Stimulated activated CD8-positive, alpha-beta memory T cell treated with anti-CD3 and anti-CD28 coated beads, Interleukin-15, amount 100 ng/mL, for 48 hours (primary cell): ENCODE measurements around the gene TMEM39B.
"Not testable (repeated sequence)": the region's sequence is repeated elsewhere in the genome, so short reads cannot be mapped to it uniquely, and the experiment has no call there.

Experiments used
- DNase-seq, 2 donors: peaks; one replicate each; pipeline ENCODE4 v3.0.0-alpha.2; 2020; ENCODE audit warnings: low read depth in 2 of 2

TMEM39B gene

DNA sequence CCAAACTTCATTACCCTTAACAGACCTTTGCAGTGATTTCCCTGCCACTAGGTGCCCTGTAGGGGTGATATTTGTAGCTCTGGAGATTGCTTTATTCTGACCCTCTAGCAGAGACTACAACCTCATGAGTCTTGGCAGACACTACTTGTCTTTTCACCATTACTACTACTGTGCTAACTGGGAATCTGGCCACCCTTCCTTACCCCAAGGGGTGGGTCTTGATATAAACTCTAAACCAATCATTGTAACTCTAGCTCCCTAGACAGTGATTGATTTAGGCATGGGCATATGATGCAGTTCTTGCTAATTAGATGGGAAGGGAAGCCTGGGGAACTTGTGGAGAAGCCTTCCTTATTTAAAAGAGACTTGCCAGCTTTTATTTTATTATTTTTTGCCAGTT lies 39.0 kb downstream of the TMEM39B start:
- DNase-seq = no peak

DNA sequence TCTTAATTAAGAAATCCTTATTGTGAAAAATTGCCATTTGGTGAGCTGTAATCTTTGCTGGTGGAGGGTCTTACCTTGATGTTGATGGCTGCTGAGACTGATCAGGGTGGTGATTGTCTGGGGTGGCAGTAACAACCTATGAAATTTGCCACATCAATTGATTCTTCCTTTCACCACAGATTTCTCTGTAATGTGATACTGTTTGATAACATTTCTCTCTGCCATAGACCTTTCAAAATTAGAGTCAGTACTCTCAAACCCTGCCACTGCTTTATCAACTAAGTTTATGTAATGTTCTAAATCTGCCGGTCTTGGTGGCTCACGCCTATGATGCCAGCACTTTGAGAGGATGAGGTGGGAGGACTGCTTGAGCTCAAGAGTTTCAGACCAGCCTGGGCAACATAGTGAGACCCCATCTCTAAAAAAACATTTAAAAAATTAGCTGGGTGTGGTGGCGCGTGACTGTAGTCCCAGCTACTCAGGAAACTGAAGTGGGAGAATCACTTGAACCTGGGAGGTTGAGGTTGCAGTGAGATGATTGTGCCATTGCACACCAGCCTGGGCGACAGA lies 40.2 kb downstream of the TMEM39B start:
- DNase-seq = no peak

DNA sequence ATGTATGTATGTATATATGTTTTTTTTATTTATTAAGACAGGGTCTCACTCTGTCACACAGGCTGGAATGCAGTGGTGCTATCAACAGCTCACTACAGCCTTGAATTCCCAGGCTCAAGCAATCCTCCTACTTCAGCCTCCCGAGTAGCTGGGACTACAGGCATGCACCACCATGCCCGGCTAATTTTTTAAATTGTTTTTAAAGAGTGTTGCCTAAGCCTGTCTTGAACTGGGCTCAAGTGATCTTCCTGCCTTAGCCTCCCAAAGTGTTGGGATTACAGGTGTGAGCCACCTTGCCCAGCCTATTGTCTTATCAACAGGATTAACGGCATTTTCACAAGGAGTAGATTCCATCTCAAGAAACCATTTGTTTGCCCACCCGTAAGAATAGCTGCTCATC lies 40.7 kb downstream of the TMEM39B start:
- not testable (repeated sequence) for DNase-seq

DNA sequence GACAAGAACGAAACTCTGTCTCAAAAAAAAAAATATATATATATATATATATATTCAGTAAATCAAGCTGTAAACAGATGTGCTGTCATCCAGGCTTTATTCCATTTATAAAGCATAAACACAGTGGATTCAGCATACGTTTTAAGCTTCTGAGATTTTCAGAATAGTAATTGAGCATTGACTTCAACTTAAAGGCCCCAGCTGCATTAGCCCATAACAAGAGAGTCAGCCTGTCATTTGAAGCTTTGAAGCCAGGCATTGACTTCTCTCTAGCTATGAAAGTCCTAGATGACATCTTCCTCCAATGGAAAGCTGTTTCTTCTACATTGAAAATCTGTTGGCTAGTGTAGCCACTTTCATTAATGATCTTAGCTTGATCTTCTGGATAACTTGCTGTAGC lies 41.7 kb downstream of the TMEM39B start:
- DNase-seq = no peak

DNA sequence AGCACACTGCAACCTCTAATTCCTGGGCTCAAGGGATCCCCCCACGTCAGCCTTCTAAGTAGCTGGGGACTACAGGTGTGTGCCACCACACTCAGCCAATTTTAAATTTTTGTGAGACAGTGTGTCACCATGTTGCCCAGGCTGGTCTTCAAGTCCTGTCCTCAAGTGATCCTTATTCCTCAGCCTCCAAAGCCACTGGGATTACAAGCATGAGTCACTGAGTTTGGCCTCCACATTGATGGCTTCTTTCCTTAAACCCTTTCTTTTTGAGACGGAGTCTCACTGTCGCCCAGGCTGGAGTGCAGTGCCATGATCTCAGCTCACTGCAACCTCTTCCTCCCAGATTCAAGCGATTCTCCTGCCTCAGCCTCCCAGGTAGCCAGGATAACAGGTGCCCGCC lies 42.8 kb downstream of the TMEM39B start:
- DNase-seq = no peak

DNA sequence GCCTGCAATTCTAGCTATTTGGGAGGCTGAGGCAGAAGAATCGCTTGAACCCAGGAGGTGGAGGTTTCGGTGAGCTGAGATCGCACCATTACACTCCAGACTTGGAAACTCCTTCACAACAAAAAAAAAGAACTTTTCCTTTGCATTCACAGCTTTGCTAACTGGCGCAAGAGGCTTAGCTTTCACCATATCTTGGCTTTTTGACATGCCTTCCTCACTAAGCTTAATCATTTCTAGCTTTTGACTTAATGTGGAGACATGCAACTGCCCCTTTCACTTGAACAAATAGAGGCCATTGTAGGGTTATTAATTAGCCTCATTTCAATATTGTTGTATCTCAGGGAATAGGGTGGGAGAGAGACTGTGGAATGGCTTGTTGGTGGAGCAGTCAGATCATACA lies 43.8 kb downstream of the TMEM39B start:
- DNase-seq = no peak

DNA sequence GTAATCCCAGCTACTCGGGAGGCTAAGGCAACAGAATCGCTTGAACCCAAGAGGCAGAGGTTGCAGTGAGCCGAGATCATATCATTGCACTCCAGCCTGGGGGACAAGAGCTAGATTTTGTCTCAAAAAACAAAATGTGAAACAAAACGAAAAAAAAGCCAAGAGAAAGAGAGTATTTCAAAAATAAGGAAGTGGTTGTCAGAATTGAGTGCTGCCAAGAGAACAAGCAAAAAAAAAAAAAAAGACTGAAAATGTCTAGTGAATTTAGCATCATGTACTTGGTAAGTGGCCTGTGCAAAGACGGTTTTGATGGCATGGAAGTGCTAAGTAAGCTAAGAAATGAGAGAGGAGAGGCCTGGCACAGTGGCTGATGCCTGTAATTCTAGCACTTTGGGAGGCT lies 49.4 kb downstream of the TMEM39B start:
- no peak for DNase-seq

DNA sequence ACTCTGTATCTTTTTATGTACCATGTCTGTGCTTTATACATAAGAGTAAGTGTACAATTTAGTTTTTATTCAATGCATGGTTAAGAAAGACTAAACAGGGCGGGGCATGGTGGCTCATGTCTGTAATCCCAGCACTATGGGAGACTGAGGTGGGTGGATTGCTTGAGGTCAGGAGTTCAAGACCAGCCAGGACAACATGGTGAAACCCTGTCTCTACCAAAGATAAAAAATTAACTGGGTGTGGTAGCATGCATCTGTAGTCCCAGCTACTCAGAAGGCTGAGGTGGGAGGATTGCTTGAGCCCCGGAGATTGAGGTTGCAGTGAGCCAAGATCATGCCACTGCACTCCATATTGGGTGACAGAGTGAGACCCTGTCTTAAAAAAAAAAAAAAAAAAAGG lies 50.6 kb downstream of the TMEM39B start:
- DNase-seq = not testable (repeated sequence)

DNA sequence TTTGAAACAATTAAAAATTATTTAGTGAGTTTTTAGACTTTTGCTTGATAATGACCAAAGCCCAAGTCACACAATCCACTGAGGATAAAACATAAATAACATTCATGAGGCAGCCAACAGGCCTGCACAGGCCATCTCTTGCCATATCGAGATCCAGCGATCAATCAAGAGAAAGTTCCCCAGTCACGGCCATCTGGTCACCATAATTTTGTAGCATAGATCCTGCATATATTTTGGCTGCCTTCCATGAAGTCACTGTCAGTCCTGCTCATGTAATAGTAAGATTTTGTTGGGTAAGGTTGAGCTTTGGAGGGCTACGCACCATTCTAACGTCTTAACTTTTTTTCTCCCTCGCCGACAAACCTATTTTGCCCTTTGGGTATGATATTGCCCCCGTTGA lies 52.6 kb downstream of the TMEM39B start:
- DNase-seq = no peak

DNA sequence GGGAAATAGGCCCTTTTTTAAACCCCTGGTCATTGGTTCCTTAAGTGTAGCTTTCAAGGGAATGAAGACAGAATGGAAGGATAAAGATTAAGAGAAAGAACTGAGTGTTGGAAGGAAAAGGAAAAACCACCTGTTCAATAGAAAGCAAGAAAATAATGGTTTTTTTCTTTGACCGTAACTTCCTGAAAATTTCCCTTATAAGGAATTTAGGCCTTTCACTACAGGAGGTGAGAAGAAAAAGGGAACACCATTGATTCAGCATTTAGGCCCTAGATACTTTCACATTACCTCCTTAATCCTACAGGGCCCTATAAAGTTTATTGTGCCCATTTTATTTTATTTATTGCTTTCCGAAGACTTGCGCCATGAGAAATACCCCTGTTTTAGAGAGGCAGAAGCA lies 54.0 kb downstream of the TMEM39B start:
- DNase-seq = no peak

DNA sequence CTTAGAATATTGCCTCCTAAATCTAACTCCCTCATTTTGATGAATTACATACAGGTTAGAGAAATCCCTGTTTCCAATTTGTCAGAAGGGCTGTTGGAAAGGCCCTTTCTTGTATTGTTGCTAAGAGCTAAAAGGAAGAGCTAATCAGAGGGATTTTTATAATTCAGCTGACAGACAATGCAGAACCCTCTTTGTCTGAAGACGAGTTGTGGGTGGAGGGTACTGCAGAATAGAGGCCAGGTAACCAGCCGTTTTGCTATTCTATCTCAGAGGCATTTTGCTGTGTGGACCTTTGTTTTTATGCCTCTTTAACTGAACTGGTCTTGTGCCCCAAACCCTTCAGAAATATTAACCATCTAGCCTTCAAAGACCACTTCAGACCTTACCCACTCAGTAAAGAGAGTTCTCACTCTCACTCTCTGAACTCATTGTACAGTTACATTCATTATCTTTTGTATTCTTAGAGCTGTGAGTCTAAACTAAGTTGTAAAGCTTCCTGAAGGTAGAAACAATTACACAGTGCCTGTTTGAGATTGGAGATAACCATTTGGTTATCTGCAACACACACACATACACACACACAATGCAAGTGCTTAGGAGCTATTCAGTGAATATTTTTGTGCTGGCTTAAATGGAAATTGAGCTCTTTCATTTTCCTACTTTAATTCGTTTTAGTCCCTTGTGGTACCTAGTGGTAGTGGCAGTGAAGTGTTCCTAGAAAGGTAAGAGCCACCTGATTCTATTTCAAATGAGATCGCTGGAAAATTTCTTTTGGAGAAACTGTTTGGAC lies 54.9 kb downstream of the TMEM39B start:
- no peak for DNase-seq

DNA sequence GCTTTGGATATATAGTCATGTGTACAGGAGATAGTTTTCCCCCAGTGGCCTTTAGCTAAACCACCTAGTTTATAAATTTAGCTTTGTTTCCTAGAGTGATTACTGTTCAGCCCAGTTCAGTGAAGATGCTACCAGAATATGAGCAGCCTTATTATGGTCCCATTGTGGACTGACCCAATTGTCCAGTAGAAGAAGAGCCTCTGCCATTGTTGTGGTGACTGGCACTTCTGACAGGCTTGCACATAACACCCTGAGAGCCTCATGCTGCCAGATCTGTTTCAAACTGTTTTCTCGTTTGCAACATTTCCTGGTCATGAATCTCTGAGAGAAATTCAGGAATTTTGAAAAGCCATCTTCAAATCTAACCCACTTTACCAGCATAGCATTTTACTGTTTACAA lies 55.7 kb downstream of the TMEM39B start:
- no peak for DNase-seq

DNA sequence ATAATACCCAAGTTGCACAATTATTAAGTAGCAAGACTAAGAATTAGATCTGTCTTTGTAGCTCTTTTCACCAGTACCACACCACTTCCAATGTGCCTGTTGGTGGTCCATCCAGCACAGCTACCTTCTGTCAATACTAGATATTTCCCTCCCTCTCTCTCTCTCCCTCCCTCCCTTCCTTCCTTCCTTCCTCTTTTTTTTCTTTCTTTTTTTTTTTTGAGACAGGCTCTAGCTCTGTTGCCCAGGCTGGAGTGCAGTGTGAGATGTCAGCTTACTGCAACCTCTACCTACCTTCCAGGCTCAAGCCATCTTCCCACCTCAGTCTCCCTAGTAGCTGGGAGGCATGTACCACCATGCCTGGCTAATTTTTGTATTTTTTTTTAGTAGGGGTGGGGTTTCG lies 56.2 kb downstream of the TMEM39B start:
- DNase-seq = no peak

DNA sequence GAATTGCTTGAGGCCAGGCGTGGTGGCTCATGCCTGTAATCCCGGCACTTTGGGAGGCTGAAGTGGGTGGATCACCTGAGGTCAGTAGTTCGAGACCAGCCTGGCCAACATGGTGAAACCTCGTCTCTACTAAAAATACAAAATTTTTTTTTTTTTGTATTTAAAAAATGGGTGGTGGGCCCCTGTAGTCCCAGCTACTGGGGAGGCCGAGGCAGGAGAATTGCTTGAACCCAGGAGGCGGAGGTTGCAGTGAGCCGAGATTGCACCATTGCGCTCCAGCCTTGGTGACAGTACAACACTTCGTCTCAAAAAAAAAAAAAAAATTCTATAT lies 61.2 kb downstream of the TMEM39B start:
- not testable (repeated sequence) for DNase-seq

DNA sequence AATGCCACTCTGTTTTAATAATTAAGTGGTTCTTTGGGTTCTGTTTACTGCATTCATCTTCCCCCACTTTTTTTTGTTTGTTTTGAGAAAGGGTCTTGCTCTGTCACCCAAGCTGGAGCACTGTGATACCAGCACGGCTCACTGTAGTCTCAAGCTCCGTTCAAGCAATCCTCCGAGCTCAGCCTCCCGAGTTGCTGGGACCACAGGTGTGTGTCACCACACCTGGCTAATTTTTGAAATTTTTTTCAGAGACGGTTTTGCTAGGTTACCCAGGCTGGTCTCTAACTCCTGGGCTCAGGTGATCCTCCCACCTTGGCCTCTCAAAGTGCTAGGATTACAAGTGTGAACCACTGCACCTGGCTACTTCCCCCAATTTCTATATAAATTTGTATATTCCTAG lies 64.4 kb downstream of the TMEM39B start:
- DNase-seq = no peak

DNA sequence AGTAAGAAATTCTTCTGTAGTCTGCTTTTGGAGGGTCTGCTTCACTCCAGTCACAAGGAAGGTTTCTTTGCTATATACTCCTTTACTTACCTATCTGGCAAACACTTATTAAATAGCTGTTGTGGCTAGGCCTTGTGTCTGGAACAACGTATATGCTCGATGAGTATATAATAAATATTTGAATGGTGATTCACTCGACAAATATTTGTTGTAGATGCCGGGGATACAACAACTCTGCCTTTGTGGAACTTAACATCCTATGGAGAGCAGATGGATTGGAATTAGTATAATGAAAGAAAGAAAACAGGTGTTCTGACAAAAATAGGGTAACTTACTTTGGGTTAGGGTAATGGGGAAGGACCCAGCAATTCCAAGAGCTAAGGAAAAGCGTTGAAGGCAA lies 66.2 kb downstream of the TMEM39B start:
- no peak for DNase-seq

DNA sequence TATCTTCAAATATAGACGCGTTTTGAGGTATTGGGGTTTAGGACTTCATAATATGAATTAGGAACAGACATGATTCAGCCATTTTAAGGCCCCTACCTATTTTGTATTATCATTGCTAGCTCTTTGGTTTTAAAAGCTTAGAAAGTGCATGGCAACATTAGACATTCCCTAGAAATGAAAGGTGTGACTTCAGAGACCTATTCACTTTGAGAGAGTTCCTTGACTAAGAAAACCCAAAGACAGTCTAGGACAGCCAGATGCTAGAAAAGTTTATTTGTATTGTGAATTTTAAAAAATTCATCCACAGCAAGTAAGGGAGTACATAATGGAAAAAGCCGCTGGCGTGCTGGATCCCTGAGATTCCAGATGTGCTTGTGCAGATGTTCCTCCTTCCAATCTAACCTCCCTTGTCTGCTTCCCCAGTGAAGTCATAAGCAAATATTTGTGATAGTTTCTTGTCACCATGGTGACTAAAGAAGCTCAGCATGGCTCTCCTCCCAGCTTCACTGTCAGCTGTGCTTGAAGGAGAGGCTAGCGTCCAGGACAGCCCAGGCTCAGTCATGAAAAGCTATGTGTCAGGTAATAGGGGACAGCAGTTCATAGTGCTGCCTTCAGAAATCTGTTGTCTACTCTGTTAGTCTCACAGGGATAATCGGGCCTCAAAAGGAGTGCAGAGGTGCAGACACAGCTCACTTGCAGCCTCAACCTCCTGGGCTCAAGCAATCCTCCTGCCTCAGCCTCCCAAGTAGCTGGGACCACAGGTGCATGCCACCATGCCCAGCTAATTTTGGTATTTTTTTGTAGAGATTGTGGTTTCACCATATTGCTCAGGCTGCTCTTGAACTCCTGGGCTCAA lies 69.9 kb downstream of the TMEM39B start:
- DNase-seq = no peak

DNA sequence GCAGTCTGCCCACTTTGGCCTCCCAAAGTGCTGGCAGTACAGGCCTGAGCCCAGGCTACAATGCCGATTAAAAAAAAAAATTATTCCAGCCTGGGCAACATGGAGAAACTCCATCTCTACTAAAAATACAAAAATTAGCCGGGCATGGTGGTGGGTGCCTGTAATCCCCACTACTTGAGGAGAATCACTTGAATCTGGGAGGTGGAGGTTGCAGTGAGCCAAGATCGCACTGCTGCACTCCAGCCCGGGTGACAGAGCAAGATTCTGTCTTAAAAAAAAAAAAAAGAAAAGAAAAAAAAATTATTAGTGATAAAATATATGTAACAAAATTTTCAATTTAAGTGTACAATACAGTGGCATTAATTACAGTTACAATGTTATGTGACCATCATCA lies 70.6 kb downstream of the TMEM39B start:
- not testable (repeated sequence) for DNase-seq

DNA sequence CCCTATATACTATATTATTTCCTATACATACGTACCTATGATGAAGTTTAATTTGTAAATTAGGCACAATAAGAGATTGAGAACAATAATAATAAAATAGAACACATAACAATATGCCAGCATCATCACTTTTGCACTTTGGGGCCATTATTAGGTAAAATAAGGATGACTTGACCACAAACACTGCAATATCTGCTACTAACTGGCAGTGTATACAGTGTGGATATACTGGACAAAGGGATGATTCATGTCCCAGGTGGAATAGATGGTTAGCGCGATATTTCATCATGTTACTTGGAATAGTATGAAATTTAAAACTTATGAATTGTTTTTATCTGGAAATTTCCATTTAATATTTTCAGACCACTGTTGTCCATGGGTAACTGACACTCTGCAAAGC lies 71.3 kb downstream of the TMEM39B start:
- DNase-seq = no peak

DNA sequence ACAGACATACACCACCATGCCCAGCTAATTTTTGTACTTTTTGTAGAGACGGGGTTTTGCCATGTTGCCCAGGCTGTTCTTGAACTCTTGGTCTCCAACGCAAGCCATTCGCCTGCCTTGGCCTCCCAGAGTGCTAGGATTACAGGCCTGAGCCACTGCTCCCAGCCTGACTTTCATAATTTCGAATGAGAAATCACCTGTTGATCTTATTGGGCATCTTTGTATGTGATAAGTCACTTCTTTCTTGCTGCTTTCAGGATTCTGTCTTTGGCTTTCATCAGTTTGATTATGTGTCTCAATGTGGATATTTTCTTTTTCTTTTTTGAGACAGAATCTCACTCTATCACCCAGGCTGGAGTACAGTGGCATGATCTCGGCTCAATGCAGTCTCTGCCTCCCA lies 75.1 kb downstream of the TMEM39B start:
- DNase-seq = not testable (repeated sequence)

DNA sequence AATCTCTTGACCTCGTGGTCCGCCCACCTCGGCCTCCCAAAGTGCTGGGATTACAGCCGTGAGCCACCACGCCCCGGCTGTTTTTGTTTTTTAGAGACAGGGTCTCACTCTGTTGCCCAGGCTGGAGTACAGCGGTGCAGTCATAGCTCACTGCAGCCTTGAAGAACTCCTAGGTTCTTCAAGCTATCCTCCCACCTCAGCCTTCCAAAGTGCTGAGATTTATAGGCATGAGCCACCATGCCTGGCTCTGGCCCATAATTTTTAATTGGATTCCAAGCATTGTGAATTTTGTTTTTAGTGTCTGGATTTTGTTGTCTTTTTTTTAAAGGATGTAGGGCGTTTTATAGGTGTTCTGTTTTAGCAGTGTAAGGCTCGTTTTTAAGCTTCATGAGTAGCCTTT lies 78.1 kb downstream of the TMEM39B start:
- DNase-seq = no peak

DNA sequence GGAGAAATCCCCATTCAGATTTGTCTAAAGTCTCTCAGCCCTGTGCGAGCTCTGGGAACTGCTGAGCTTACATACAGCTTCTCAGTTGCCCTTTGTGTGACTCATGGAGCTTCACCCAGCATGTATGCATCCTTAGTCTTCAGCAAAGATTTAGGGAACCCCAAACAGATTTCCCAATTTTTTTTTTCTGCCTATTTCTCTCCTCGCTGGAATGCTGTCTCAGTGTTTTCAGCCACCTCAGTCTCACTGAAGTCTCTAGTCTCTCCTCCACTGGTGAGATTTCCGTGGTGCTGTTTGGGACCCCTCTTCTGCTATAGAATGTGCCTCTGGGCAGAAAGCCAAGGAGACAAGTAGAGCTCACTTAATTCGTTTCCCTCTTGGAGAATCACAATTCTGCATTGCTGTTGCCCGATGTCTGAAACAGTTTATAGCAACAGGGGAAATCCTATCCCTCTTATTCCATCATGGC lies 78.6 kb downstream of the TMEM39B start:
- DNase-seq = no peak
